ENCODE measurements around the gene APBA2. TPM values are rescaled to one million over a fixed set of nuclear protein-coding genes. Genes with fewer than 3 reads are reported as not detected.
"Not testable (repeated sequence)": the region's sequence is repeated elsewhere in the genome, so short reads cannot be mapped to it uniquely, and the experiment has no call there.

Gene APBA2
- total and polyA plus RNA-seq, 3 donors from 2014 or later, result 18.5 to 37.7 (median 29.5) TPM

- no peak for DNase-seq
- H3K4me1 ChIP-seq, result peaks cover 4% of the 10 kb centered on the region
- TF ChIP-seq CTCF (IDR thresholded peaks at IDR 0.05), result no peak
- TF ChIP-seq POLR2A (IDR thresholded peaks at IDR 0.05), result no peak
- H3K36me3 ChIP-seq (ENCODE audit: low read depth, missing control alignments), result no peaks in the 10 kb centered on the region
- H3K4me3 ChIP-seq, result no peak overlapping the region
- H3K9me3 ChIP-seq, result no peaks in the 10 kb centered on the region
- H3K27ac ChIP-seq, result no peak overlapping the region
- 92% methylated on average over 15 to 18 of the region's 18 CpGs for WGBS, 2 donors
- no peaks in the 10 kb centered on the region for H3K27me3 ChIP-seq
- intact Hi-C loops (cut with DNase I; ENCODE audit: low total_unique reads), result no loop called here
These were observed 2.6 kb downstream of the APBA2 start for GRCh38 chr15:28888302-28888894.

- Histone ChIP-seq H3K27ac (no peak overlapping the region), H3K9me3 (no peaks in the 10 kb centered on the region), H3K4me1 (peaks cover 4% of the 10 kb centered on the region), H3K36me3 (ENCODE audit: low read depth, missing control alignments) (no peaks in the 10 kb centered on the region), H3K27me3 (no peaks in the 10 kb centered on the region), H3K4me3 (no peak overlapping the region)
- intact Hi-C loops (cut with DNase I; ENCODE audit: low total_unique reads), result no loop called here
- TF ChIP-seq CTCF (IDR thresholded peaks at IDR 0.05), result no peak
- TF ChIP-seq POLR2A (IDR thresholded peaks at IDR 0.05), result no peak
- DNase-seq, result no peak
- 87 to 100% methylated on average over 2 to 10 of the region's 10 CpGs for WGBS, 2 donors
These were observed 3.1 kb downstream of the APBA2 start for GRCh38 chr15:28888900-28889299.

GRCh38 chr15:28889346-28889745, 3.6 kb downstream of the APBA2 start:
- TF ChIP-seq POLR2A (IDR thresholded peaks at IDR 0.05) (no peak), CTCF (IDR thresholded peaks at IDR 0.05) (no peak)

GRCh38 chr15:28889871-28890270, 4.1 kb downstream of the APBA2 start:
- H3K4me1 ChIP-seq; H3K36me3 ChIP-seq (ENCODE audit: low read depth, missing control alignments); intact Hi-C loops (cut with DNase I; ENCODE audit: low total_unique reads); H3K4me3 ChIP-seq; DNase-seq; H3K27ac ChIP-seq; H3K27me3 ChIP-seq; H3K9me3 ChIP-seq: not testable (repeated sequence)
- WGBS, 2 donors, result 87 to 94% methylated on average over 6 of the region's 6 CpGs

More at GRCh38 chr15:28889346-28889745, 3.6 kb downstream of the APBA2 start:
- 96 to 98% methylated on average over 3 of the region's 3 CpGs for WGBS, 2 donors
- H3K27ac ChIP-seq, result no peak overlapping the region
- no peaks in the 10 kb centered on the region for H3K9me3 ChIP-seq
- H3K4me1 ChIP-seq, result peaks cover 4% of the 10 kb centered on the region
- no peaks in the 10 kb centered on the region for H3K36me3 ChIP-seq (ENCODE audit: low read depth, missing control alignments)
- DNase-seq, result no peak
- H3K27me3 ChIP-seq, result no peaks in the 10 kb centered on the region
- no peak overlapping the region for H3K4me3 ChIP-seq
- intact Hi-C loops (cut with DNase I; ENCODE audit: low total_unique reads), result no loop called here

GRCh38 chr15:28890291-28890690, 4.5 kb downstream of the APBA2 start:
- not testable (repeated sequence) for DNase-seq

More at GRCh38 chr15:28890291-28890690, 4.5 kb downstream of the APBA2 start:
- H3K27me3 ChIP-seq; H3K27ac ChIP-seq; H3K9me3 ChIP-seq; H3K4me1 ChIP-seq; H3K4me3 ChIP-seq; intact Hi-C loops (cut with DNase I; ENCODE audit: low total_unique reads); H3K36me3 ChIP-seq (ENCODE audit: low read depth, missing control alignments): not testable (repeated sequence)
- WGBS, 2 donors, result 84 to 90% methylated on average over 4 of the region's 4 CpGs
